Smooth muscle cell (in vitro differentiated cells): ENCODE measurements around the gene GOLGA8Q. TPM values are rescaled to one million over a fixed set of nuclear protein-coding genes. Genes with fewer than 3 reads are reported as not detected.
"Not testable (repeated sequence)": the region's sequence is repeated elsewhere in the genome, so short reads cannot be mapped to it uniquely, and the experiment has no call there.

ENCODE experiments used
- DNase-seq: peaks from one replicate; lab custom pipeline; 2025; ENCODE audit not compliant: unreplicated experiment; lab: John Stamatoyannopoulos, UW
- H2AFZ ChIP-seq: fragments of 200-600 bp; sonication (generic); 2 replicates; pipeline ENCODE4 v1.6.0; 2016; ENCODE audit warnings: antibody characterized with exemption, low read depth, mild to moderate bottlenecking
- H3F3A ChIP-seq: fragments of 200-600 bp; sonication (generic); 2 replicates; pipeline ENCODE4 v1.6.0; 2017; ENCODE audit warnings: antibody characterized with exemption, low read depth
- H3K27ac ChIP-seq: fragments of 200-600 bp; sonication (generic); 2 replicates; pipeline ENCODE4 v1.5.1; 2016; ENCODE audit warnings: low read depth, mild to moderate bottlenecking
- H3K27me3 ChIP-seq: fragments of 200-600 bp; sonication (generic); 2 replicates; pipeline ENCODE4 v1.6.1; 2016; ENCODE audit warnings: low read depth, mild to moderate bottlenecking
- H3K36me3 ChIP-seq: fragments of 200-600 bp; sonication (generic); 2 replicates; pipeline ENCODE4 v1.5.1; 2016; ENCODE audit warnings: low read depth
- H3K4me1 ChIP-seq: fragments of 200-600 bp; sonication (generic); 2 replicates; pipeline ENCODE4 v1.5.1; 2016; ENCODE audit warnings: low read depth
- H3K4me2 ChIP-seq: fragments of 200-600 bp; sonication (generic); 2 replicates; pipeline ENCODE4 v1.6.0; 2016; ENCODE audit warnings: mild to moderate bottlenecking
- H3K4me3 ChIP-seq: fragments of 200-600 bp; sonication (generic); 2 replicates; pipeline ENCODE4 v1.5.1; 2016; ENCODE audit warnings: mild to moderate bottlenecking
- H3K79me2 ChIP-seq: fragments of 200-600 bp; sonication (generic); 2 replicates; pipeline ENCODE4 v1.6.0; 2016; ENCODE audit warnings: low read depth, mild to moderate bottlenecking
- H3K9ac ChIP-seq: fragments of 200-600 bp; sonication (generic); 2 replicates; pipeline ENCODE4 v1.6.0; 2016; ENCODE audit warnings: low read depth
- H3K9me3 ChIP-seq: fragments of 200-600 bp; sonication (generic); replicated peaks from 2 replicates; pipeline ENCODE4 v1.5.1; 2016; ENCODE audit warnings: low read depth
- H4K20me1 ChIP-seq: fragments of 200-600 bp; sonication (generic); 2 replicates; pipeline ENCODE4 v1.6.0; 2016; ENCODE audit warnings: low read depth
- WGBS: methylation state at CpG from one replicate; pipeline ENCODE4 v1.1.7; 2016; ENCODE audit warnings: low lambda C conversion rate; 5-methylcytosine and 5-hydroxymethylcytosine counted together
- polyA plus RNA-seq: library from polyadenylated mRNA; unstranded; fragments of >200 nt; fragmentation: Nextera tagmentation; extraction: Ambion mirVana; gene quantifications from 2 replicates; pipeline ENCODE4 v1.2.1, GENCODE V29; 2016
- total RNA-seq: library from RNA; depleted of rRNA; stranded (reverse); fragments of >200 nt; gene quantifications from 2 replicates; pipeline ENCODE4 v1.2.3, GENCODE V29; 2014
- TF ChIP-seq, protein P1 (sequence below): fragments of 200-600 bp; sonication (generic); IDR thresholded peaks from 2 replicates; pipeline ENCODE4 v1.5.1; 2017; ENCODE audit warnings: borderline replicate concordance, mild to moderate bottlenecking, antibody characterized with exemption; ENCODE audit not compliant: insufficient read depth, poor library complexity, severe bottlenecking

The GOLGA8Q gene
- total and polyA plus RNA-seq, 2 experiments from 2014 or later = not detected

DNA sequence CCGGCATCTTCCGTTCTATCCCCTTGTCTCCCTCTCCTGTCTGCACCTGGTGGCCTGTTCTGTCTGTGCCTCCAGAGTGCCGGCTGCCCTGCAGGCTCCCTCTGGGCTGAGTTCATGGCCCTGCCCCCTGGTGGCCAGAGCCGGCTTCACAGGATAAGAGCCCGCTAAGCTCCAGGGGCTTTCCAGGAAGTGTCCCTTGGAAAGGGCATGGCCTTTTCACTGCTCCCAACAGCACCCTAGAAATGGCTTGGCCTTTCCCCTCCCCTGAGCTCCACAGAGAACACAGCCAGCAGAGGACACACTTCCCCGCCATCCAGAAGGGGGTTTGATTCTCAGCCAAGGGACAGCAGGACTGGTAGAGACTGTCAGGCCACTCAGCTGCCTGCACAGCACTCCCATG, 15.1 kb downstream of the GOLGA8Q start:
- H3K4me2 ChIP-seq, H3K27ac ChIP-seq, H3K79me2 ChIP-seq, H2AFZ ChIP-seq, H3K4me3 ChIP-seq, H3F3A ChIP-seq, H3K9ac ChIP-seq, H3K4me1 ChIP-seq, H3K9me3 ChIP-seq, H3K36me3 ChIP-seq, DNase-seq, H3K27me3 ChIP-seq, H4K20me1 ChIP-seq: not testable (repeated sequence)
- TF ChIP-seq, protein P1, sequence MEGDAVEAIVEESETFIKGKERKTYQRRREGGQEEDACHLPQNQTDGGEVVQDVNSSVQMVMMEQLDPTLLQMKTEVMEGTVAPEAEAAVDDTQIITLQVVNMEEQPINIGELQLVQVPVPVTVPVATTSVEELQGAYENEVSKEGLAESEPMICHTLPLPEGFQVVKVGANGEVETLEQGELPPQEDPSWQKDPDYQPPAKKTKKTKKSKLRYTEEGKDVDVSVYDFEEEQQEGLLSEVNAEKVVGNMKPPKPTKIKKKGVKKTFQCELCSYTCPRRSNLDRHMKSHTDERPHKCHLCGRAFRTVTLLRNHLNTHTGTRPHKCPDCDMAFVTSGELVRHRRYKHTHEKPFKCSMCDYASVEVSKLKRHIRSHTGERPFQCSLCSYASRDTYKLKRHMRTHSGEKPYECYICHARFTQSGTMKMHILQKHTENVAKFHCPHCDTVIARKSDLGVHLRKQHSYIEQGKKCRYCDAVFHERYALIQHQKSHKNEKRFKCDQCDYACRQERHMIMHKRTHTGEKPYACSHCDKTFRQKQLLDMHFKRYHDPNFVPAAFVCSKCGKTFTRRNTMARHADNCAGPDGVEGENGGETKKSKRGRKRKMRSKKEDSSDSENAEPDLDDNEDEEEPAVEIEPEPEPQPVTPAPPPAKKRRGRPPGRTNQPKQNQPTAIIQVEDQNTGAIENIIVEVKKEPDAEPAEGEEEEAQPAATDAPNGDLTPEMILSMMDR = peak; percentile 39
- 10% methylated on average over 3 of the region's 6 CpGs for WGBS

DNA sequence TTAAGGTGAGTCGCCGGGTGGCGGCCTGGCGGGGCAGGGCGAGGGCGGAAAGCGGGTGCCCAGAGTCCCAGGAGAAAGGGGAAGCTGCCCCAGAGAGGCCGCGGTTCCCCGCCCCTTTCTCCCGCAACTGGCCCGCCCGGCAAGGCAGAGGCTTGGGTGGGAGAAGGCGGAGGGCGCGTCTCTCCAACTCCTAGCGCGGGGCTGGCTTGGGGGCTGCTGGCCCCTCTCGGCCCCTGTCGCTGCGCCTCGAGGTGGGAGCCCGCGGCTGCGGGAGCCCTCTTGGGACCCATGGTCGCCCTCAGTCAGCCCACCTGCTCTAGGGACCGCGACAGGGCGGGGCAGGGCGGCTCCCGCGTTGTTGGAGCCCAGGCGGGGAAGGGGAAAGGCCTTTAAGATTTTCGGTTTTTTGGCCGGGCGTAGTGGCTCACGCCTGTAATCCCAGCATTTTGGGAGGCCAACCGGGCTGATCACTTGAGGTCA, 21.2 kb downstream of the GOLGA8Q start:
- H2AFZ ChIP-seq, H3K36me3 ChIP-seq, H3F3A ChIP-seq, H3K27me3 ChIP-seq, H3K9ac ChIP-seq, H4K20me1 ChIP-seq, H3K4me1 ChIP-seq, H3K9me3 ChIP-seq, H3K79me2 ChIP-seq, DNase-seq, H3K27ac ChIP-seq: not testable (repeated sequence)
- Histone ChIP-seq H3K4me3 (peak overlapping the region; percentile 41), H3K4me2 (peak overlapping the region; percentile 71)
- no CpG with 5 or more reads among the region's 38 CpGs for WGBS

DNA sequence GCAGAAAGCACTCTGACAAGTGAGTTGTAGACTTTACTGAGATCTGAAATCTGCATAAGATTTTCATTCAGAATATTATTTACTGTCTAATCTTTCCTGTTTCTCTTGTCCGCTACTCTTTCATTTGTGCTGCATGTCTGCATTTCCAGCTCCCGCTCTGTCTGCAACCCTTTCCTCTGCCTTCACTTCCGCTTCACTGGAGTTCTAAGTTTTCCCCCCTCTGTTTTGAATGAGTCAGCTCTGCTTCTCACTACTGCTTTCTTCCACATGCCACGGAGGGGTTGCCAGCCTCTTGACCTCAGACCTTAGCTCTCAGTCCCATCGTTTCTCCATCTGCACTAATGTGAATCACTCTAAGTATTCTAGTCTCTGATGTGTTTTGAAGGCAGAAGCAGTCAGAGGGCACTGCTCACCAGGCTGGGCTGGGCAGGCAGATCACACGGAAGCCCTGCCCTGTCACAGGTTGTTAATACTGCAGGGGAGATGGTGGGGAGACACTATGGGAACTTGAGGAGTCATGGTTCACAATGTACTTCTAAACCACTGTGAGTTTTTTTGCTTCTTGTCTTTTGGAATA, 27.6 kb downstream of the GOLGA8Q start:
- H3K79me2 ChIP-seq, H3K4me1 ChIP-seq, H3K9me3 ChIP-seq, H3K4me2 ChIP-seq, H3F3A ChIP-seq, H3K27me3 ChIP-seq, H3K36me3 ChIP-seq, H3K9ac ChIP-seq, H3K27ac ChIP-seq, DNase-seq, H4K20me1 ChIP-seq, H2AFZ ChIP-seq, H3K4me3 ChIP-seq: not testable (repeated sequence)
- WGBS = no CpG with 5 or more reads among the region's 6 CpGs

DNA sequence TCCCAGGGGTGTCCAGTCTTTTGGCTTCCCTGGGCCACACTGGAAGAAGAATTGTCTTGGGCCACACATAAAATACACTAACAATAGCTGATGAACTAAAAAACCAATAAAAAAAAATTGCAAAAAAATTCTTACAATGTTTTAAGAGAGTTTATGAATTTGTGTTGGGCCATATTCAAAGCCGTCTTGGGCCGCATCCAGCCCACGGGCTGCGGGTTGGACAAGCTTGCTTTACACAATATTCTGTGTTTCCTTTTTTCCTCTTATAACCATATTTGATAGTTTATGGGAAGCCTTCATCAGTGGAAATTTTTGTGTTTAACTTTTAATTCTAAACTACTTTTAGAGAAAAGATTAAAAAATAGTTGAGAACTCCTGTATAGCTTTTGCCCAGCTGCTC, 28.9 kb downstream of the GOLGA8Q start:
- H2AFZ ChIP-seq, H3K9me3 ChIP-seq, H3K79me2 ChIP-seq, H3K36me3 ChIP-seq, H3K9ac ChIP-seq, H3K4me1 ChIP-seq, H4K20me1 ChIP-seq, H3F3A ChIP-seq, DNase-seq, H3K27me3 ChIP-seq, H3K4me3 ChIP-seq, H3K4me2 ChIP-seq, H3K27ac ChIP-seq: not testable (repeated sequence)
- WGBS = no CpG with 5 or more reads among the region's 4 CpGs

DNA sequence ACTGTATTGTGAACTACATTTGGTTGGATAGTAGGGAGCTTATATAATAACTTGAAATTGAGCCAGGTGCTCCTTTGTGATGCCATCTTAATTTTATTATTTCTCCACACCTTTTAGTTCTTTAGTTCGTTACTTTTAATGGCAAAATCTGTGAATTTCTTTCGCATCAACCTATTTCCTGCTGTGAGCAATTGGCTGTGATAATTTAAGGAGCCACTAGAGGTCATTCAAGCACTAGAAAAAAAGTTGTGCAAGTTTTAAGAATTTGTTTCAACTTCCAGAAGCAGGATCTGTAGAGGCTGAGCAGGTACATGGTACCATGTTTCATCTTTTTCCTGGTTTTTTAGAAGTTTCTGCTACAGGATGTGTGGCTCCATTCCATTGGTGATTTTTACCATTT, 47.1 kb downstream of the GOLGA8Q start:
- 21% methylated on average over 2 of the region's 2 CpGs for WGBS
- not testable (repeated sequence) for H3K9me3 ChIP-seq, H3K9ac ChIP-seq, H3K27me3 ChIP-seq, H2AFZ ChIP-seq, H3K4me1 ChIP-seq, DNase-seq, H3F3A ChIP-seq, H3K4me2 ChIP-seq, H3K36me3 ChIP-seq, H4K20me1 ChIP-seq, H3K27ac ChIP-seq, H3K4me3 ChIP-seq, H3K79me2 ChIP-seq
- TF ChIP-seq, protein P1 = peak; percentile 36

DNA sequence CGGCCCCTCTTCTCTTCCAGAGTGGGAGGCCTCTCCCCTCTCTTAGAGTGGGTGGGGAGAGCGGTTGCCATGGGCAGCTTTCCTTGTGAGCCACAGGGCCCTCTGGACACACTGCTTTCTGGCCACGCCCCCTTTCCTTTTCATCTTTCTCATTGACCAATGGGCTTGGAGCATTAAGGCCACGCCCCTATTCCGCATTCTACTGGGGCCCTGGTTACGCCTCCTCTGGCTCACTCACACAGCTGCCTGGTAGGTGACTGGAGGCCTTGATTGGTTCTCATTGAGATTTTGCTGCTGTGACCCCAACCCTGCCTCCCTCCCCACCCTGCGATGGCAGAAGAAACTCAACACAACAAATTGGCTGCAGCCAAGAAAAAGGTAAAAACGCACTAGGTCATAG, 51.9 kb downstream of the GOLGA8Q start, which contains the start of gene GOLGA8H:
Gene GOLGA8H, plus strand, starts transcription at position 233 of the 400 bp plus-strand sequence. Its CDS starts 98 bp downstream, at position 331.
- not testable (repeated sequence) for H3K4me3 ChIP-seq, H3K4me1 ChIP-seq, DNase-seq, H3K9ac ChIP-seq, H4K20me1 ChIP-seq, H3K9me3 ChIP-seq, H3K36me3 ChIP-seq, H2AFZ ChIP-seq, H3K27ac ChIP-seq, H3F3A ChIP-seq, H3K27me3 ChIP-seq, H3K79me2 ChIP-seq, H3K4me2 ChIP-seq
- WGBS = 91% methylated on average over 8 of the region's 8 CpGs
